Heart left ventricle (tissue), 13 donors: ENCODE measurements around the gene CAMKMT.

ENCODE experiments used
- POLR2A ChIP-seq, 2 donors: fragments of 450-650 bp; IDR thresholded peaks; one replicate each; pipeline ENCODE4 v1.6.1; 2017; ENCODE audit warnings: antibody characterized with exemption in 2 of 2, mild to moderate bottlenecking in 2 of 2, moderate library complexity in 2 of 2
- TF ChIP-seq, protein P1 (sequence below), 12 donors: fragments of 200-600 bp; sonication (generic) in 4 of 12; IDR thresholded peaks; one replicate each; pipeline versions ENCODE4 v1.5.0 to v1.8.0; 2018 to 2022; ENCODE audit warnings: antibody characterized with exemption in 12 of 12, mild to moderate bottlenecking in 5 of 12
- donor health status: ischemic (EF 13 %, LVEDD 7.1; RV severe dilation, severe dysfunction).
- donor health status: DM: no; HTN: yes; CAD: no.
- donor health status: DM: no; HTN: no; CAD: no.
- donor health status: ischemic (EF 25% LVEDD 6.9; RV normal size, moderate dysfunction).
- donor health status: ischemic (EF 25% LVEDD 5.7; RV mildly dilated, moderate dysfunction).
- donor health status: ischemic (EF 35%, LVEDD 5.7; RV mildly dilated, moderate dysfunction).
- donor health status: nonischemic (EF 11% LVEDD 7.7; RV severe dilation, severe dysfunction).
- donor health status: DM: yes; HTN: yes; CAD: no.
- donor health status: PGD.
- donor health status: ischemic (EF 29% LVEDD 5.4; RV normal size, mild dysfunction).
- donor health status: nonischemic (EF 23%, LVEDD 6.1; RV moderate dilation, normal function).

DNA sequence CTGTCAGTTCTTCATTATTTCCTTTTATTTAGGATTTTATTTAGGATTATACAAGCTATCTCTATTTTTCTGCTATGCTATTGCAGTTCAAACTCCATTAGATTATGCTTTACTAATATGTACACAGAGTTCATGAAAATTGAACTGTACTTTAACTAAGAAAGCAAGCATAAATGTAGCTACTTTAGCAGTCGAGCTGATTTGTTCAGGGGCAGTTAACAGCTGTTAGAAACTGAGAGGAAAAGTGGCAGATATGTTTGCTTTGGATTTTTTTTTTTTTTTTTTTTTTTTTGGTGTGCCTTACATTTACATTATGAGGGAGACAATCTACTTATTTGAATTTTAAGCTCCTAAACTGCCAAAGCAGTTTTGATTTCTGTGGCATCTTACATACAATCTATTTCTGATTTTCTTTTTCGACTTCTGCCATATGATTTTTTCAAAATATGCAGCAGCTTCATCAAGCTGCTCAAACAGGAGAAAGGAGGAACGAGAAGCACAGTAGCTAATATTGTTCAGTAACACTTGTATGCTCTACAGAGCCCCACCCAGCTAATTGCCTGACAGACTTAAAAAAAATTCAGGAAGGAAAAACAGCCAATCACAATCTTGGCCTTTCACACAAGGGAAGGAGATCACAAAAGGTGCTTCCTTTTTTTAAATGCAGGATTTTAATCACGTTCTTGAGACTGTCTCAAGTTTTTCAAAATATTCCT lies 346.4 kb downstream of the CAMKMT start:
- TF ChIP-seq, protein P1, sequence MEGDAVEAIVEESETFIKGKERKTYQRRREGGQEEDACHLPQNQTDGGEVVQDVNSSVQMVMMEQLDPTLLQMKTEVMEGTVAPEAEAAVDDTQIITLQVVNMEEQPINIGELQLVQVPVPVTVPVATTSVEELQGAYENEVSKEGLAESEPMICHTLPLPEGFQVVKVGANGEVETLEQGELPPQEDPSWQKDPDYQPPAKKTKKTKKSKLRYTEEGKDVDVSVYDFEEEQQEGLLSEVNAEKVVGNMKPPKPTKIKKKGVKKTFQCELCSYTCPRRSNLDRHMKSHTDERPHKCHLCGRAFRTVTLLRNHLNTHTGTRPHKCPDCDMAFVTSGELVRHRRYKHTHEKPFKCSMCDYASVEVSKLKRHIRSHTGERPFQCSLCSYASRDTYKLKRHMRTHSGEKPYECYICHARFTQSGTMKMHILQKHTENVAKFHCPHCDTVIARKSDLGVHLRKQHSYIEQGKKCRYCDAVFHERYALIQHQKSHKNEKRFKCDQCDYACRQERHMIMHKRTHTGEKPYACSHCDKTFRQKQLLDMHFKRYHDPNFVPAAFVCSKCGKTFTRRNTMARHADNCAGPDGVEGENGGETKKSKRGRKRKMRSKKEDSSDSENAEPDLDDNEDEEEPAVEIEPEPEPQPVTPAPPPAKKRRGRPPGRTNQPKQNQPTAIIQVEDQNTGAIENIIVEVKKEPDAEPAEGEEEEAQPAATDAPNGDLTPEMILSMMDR (IDR thresholded peaks at IDR 0.05), result no peak
- no peak for TF ChIP-seq POLR2A (IDR thresholded peaks at IDR 0.05)
